Endothelial cell (in vitro differentiated cells): ENCODE data around the gene EBLN2. TPM values are rescaled to one million over a fixed set of nuclear protein-coding genes. Genes with fewer than 3 reads are reported as not detected.

Experiments used
- DNase-seq: peaks from one replicate; pipeline ENCODE4 v3.0.0; 2021; ENCODE audit warnings: low spot score
- H3K27ac Mint-ChIP-seq: one replicate; pipeline ENCODE4 v1.8.0; 2021; ENCODE audit warnings: mixed read lengths, inconsistent platforms; ENCODE audit not compliant: unreplicated experiment
- H3K27me3 Mint-ChIP-seq: one replicate; pipeline ENCODE4 v1.8.0; 2021; ENCODE audit warnings: mild to moderate bottlenecking, moderate library complexity, mixed read lengths, inconsistent platforms; ENCODE audit not compliant: unreplicated experiment
- H3K36me3 Mint-ChIP-seq: one replicate; pipeline ENCODE4 v1.8.0; 2021; ENCODE audit warnings: mild to moderate bottlenecking, low read depth, mixed read lengths, inconsistent platforms; ENCODE audit not compliant: unreplicated experiment
- H3K4me1 Mint-ChIP-seq: one replicate; pipeline ENCODE4 v1.8.0; 2021; ENCODE audit warnings: mild to moderate bottlenecking, mixed read lengths, inconsistent platforms; ENCODE audit not compliant: unreplicated experiment
- H3K4me3 Mint-ChIP-seq: one replicate; pipeline ENCODE4 v1.8.0; 2021; ENCODE audit warnings: mild to moderate bottlenecking, mixed read lengths, inconsistent platforms; ENCODE audit not compliant: unreplicated experiment
- H3K9me3 Mint-ChIP-seq: one replicate; pipeline ENCODE4 v1.8.0; 2021; ENCODE audit warnings: mixed read lengths, inconsistent platforms; ENCODE audit not compliant: unreplicated experiment
- total RNA-seq: library from RNA; stranded (reverse); fragmentation: NEBNext Ultra II Directional; extraction: Animal tissue kit (Norgen Biotek cat#: 25700); gene quantifications from one replicate; pipeline ENCODE4 v1.2.1, GENCODE V29; 2021; ENCODE audit not compliant: unreplicated experiment
- TF ChIP-seq, protein P1 (sequence below): fragments of 200-600 bp; sonication (generic); IDR thresholded peaks from one replicate; pipeline ENCODE4 v1.5.0; 2021; ENCODE audit warnings: antibody characterized with exemption; ENCODE audit not compliant: unreplicated experiment

EBLN2 gene
- total RNA-seq, 1 donor from 2014 or later, result 9.4 TPM

DNA sequence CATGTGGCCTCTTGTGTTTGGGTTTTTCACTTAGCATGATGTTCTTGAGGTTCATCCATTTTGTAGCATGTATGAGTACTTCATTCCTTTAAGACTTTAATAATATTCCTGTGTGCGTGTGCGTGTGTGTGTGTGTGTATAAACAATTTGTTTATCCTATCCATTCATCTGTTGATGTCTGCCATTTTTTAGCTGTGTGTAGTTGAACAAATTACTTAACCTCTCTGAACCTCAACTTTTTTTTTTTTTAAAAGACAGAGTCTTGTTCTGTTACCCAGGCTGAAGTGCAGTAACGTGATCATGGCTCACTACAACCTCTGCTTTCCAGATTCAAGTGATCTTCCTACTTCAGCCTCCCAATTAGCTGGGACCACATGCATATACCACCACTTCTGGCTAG is 47.3 kb downstream of the EBLN2 start:
- H3K9me3 Mint-ChIP-seq, result no peaks in the 10 kb centered on the region
- no peak overlapping the region for H3K27ac Mint-ChIP-seq
- H3K4me3 Mint-ChIP-seq, result no peak overlapping the region
- no peaks in the 10 kb centered on the region for H3K4me1 Mint-ChIP-seq
- no peak for DNase-seq
- peaks cover 1% of the 10 kb centered on the region for H3K27me3 Mint-ChIP-seq
- no peaks in the 10 kb centered on the region for H3K36me3 Mint-ChIP-seq
- TF ChIP-seq, protein P1, sequence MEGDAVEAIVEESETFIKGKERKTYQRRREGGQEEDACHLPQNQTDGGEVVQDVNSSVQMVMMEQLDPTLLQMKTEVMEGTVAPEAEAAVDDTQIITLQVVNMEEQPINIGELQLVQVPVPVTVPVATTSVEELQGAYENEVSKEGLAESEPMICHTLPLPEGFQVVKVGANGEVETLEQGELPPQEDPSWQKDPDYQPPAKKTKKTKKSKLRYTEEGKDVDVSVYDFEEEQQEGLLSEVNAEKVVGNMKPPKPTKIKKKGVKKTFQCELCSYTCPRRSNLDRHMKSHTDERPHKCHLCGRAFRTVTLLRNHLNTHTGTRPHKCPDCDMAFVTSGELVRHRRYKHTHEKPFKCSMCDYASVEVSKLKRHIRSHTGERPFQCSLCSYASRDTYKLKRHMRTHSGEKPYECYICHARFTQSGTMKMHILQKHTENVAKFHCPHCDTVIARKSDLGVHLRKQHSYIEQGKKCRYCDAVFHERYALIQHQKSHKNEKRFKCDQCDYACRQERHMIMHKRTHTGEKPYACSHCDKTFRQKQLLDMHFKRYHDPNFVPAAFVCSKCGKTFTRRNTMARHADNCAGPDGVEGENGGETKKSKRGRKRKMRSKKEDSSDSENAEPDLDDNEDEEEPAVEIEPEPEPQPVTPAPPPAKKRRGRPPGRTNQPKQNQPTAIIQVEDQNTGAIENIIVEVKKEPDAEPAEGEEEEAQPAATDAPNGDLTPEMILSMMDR, result no peak

DNA sequence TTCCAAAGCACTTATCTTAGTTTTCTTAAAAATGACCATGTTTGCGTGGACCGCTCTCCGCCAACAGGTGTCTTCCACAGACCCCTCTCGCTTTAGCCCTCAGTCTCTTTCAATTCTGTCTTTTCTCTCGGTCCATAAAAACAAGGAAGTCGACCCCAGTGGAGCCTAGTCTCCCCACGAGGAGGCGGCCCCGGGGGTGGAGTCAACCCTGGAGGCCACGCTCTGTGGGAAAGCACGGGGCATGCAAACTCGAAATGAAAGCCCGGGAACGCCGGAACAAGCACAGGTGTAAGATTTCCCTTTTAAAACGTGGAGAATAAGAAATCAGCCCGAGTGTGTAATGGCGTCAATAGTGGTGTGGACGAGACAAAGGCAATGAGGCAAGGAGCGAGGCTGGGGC is 49.1 kb downstream of the EBLN2 start:
- peaks cover 1% of the 10 kb centered on the region for H3K27me3 Mint-ChIP-seq
- no peaks in the 10 kb centered on the region for H3K9me3 Mint-ChIP-seq
- DNase-seq, result no peak

More for the DNA sequence above, 49.1 kb downstream of the EBLN2 start:
- Mint-ChIP-seq H3K36me3 (no peaks in the 10 kb centered on the region), H3K27ac (no peak overlapping the region), H3K4me3 (no peak overlapping the region), H3K4me1 (no peaks in the 10 kb centered on the region)
- TF ChIP-seq, protein P1, result no peak

Other genes starting within 250 kb of the EBLN2 start
- 26.9 TPM for gene SHQ1, start 213.2 kb upstream of the EBLN2 start, total RNA-seq
- gene GXYLT2, start 173.6 kb upstream of the EBLN2 start, total RNA-seq, result 1.8 TPM
- gene PPP4R2, start 64.8 kb upstream of the EBLN2 start, total RNA-seq, result 100.0 TPM